ENCODE data around the gene SUSD3.

Gene SUSD3

GRCh38 chr9:93053781-93054331, 4.6 kb upstream of the SUSD3 start:
- DNase-seq: no peak

- no peak for DNase-seq
Measured at GRCh38 chr9:93054758-93055704, 3.5 kb upstream of the SUSD3 start.

GRCh38 chr9:93057042-93057702, 1.3 kb upstream of the SUSD3 start:
- no peak for DNase-seq

- DNase-seq: no peak
Measured at GRCh38 chr9:93057703-93058354, 672 bp upstream of the SUSD3 start.

- no peak for DNase-seq
Measured at GRCh38 chr9:93059011-93059714, 662 bp downstream of the SUSD3 start.

- no peak for DNase-seq
Measured at GRCh38 chr9:93059715-93060578, 1.4 kb downstream of the SUSD3 start.

- DNase-seq: no peak
Measured at GRCh38 chr9:93060746-93061259, 2.3 kb downstream of the SUSD3 start.

- no peak for DNase-seq
Measured at GRCh38 chr9:93061260-93061751, 2.8 kb downstream of the SUSD3 start.

GRCh38 chr9:93061791-93062763, 3.6 kb downstream of the SUSD3 start:
- DNase-seq: no peak

- DNase-seq: no peak
Measured at GRCh38 chr9:93064392-93065134, 6.1 kb downstream of the SUSD3 start.

GRCh38 chr9:93065135-93065720, 6.7 kb downstream of the SUSD3 start:
- DNase-seq: no peak

- DNase-seq: no peak
Measured at GRCh38 chr9:93066978-93067603, 8.6 kb downstream of the SUSD3 start.

- DNase-seq: no peak
Measured at GRCh38 chr9:93068956-93069355, 10.5 kb downstream of the SUSD3 start.

- no peak for DNase-seq
Measured at GRCh38 chr9:93071464-93071863, 13.0 kb downstream of the SUSD3 start.

GRCh38 chr9:93072383-93072795, 13.9 kb downstream of the SUSD3 start:
- DNase-seq: peak; percentile 35

- no peak for DNase-seq
Measured at GRCh38 chr9:93076101-93076791, 17.7 kb downstream of the SUSD3 start.

GRCh38 chr9:93076792-93077128, 18.3 kb downstream of the SUSD3 start:
- DNase-seq: no peak

GRCh38 chr9:93077367-93077766, 18.9 kb downstream of the SUSD3 start:
- no peak for DNase-seq

Data from NCI-H1105 treated with DMSO at 0.1 percent for 48 hours (cell line).